Nucleus accumbens (tissue), 56 donors: ENCODE measurements around the gene PACRG.
A peak's percentile ranks its signal among the peaks of the same experiment; 100 is the strongest.

Experiments
- DNase-seq, 56 donors: peaks; one replicate each; lab custom pipeline; 2025; lab: John Stamatoyannopoulos, UW

Gene PACRG

GRCh38 chr6:162857326-162857725, 129.6 kb downstream of the PACRG start:
- DNase-seq: peak in 2 of 56 donors; percentile 38 to 62

- no peak for DNase-seq
Observed at GRCh38 chr6:162862462-162862861, 134.7 kb downstream of the PACRG start.

GRCh38 chr6:162862941-162863340, 135.2 kb downstream of the PACRG start:
- no peak for DNase-seq

GRCh38 chr6:162863821-162864220, 136.0 kb downstream of the PACRG start:
- DNase-seq: no peak

- no peak for DNase-seq
Observed at GRCh38 chr6:162864911-162865310, 137.1 kb downstream of the PACRG start.

GRCh38 chr6:162866656-162867055, 138.9 kb downstream of the PACRG start:
- DNase-seq: no peak

GRCh38 chr6:162868397-162868796, 140.6 kb downstream of the PACRG start:
- DNase-seq: no peak

- no peak for DNase-seq
Observed at GRCh38 chr6:162871966-162872365, 144.2 kb downstream of the PACRG start.

GRCh38 chr6:162873537-162873936, 145.8 kb downstream of the PACRG start:
- DNase-seq: no peak

GRCh38 chr6:162875070-162875469, 147.3 kb downstream of the PACRG start:
- no peak for DNase-seq

GRCh38 chr6:162882801-162883481, 155.2 kb downstream of the PACRG start:
- DNase-seq: no peak

- no peak for DNase-seq
Observed at GRCh38 chr6:162887981-162888689, 160.4 kb downstream of the PACRG start.

GRCh38 chr6:162889303-162889702, 161.5 kb downstream of the PACRG start:
- DNase-seq: no peak

GRCh38 chr6:162898011-162898410, 170.2 kb downstream of the PACRG start:
- no peak for DNase-seq

GRCh38 chr6:162899148-162899547, 171.4 kb downstream of the PACRG start:
- no peak for DNase-seq

- peak in 3 of 56 donors; percentile 4 to 22 (median 12) for DNase-seq
Observed at GRCh38 chr6:162900503-162900902, 172.7 kb downstream of the PACRG start.

GRCh38 chr6:162904069-162904663, 176.4 kb downstream of the PACRG start:
- no peak for DNase-seq

GRCh38 chr6:162906479-162906878, 178.7 kb downstream of the PACRG start:
- no peak for DNase-seq

- no peak for DNase-seq
Observed at GRCh38 chr6:162907876-162908481, 180.2 kb downstream of the PACRG start.

GRCh38 chr6:162913206-162913605, 185.4 kb downstream of the PACRG start:
- no peak for DNase-seq

GRCh38 chr6:162917506-162917905, 189.7 kb downstream of the PACRG start:
- no peak for DNase-seq
